ENCODE results near the gene UMODL1.

Gene UMODL1

GRCh38 chr21:42098957-42099505 is 27.9 kb downstream of the UMODL1 start:
- DNase-seq (ENCODE audit: low read depth in 1 of 2, low spot score in 1 of 2) = no peak
- Histone ChIP-seq H3K27me3 (ENCODE audit: insufficient read depth, poor library complexity, severe bottlenecking) (no peaks in the 10 kb centered on the region), H3K27ac (replicated peaks) (no peak overlapping the region), H3K4me3 (replicated peaks; ENCODE audit: insufficient read depth, low read length) (no peak overlapping the region)
- no peak for TF ChIP-seq POLR2AphosphoS5 (IDR thresholded peaks at IDR 0.05; ENCODE audit: low read depth)
- no peak for TF ChIP-seq GABPA (IDR thresholded peaks at IDR 0.05; ENCODE audit: low read depth)
- TF ChIP-seq, protein P1, sequence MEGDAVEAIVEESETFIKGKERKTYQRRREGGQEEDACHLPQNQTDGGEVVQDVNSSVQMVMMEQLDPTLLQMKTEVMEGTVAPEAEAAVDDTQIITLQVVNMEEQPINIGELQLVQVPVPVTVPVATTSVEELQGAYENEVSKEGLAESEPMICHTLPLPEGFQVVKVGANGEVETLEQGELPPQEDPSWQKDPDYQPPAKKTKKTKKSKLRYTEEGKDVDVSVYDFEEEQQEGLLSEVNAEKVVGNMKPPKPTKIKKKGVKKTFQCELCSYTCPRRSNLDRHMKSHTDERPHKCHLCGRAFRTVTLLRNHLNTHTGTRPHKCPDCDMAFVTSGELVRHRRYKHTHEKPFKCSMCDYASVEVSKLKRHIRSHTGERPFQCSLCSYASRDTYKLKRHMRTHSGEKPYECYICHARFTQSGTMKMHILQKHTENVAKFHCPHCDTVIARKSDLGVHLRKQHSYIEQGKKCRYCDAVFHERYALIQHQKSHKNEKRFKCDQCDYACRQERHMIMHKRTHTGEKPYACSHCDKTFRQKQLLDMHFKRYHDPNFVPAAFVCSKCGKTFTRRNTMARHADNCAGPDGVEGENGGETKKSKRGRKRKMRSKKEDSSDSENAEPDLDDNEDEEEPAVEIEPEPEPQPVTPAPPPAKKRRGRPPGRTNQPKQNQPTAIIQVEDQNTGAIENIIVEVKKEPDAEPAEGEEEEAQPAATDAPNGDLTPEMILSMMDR (IDR thresholded peaks at IDR 0.05; ENCODE audit: insufficient read depth, low read length) = no peak
- TF ChIP-seq, protein P2, sequence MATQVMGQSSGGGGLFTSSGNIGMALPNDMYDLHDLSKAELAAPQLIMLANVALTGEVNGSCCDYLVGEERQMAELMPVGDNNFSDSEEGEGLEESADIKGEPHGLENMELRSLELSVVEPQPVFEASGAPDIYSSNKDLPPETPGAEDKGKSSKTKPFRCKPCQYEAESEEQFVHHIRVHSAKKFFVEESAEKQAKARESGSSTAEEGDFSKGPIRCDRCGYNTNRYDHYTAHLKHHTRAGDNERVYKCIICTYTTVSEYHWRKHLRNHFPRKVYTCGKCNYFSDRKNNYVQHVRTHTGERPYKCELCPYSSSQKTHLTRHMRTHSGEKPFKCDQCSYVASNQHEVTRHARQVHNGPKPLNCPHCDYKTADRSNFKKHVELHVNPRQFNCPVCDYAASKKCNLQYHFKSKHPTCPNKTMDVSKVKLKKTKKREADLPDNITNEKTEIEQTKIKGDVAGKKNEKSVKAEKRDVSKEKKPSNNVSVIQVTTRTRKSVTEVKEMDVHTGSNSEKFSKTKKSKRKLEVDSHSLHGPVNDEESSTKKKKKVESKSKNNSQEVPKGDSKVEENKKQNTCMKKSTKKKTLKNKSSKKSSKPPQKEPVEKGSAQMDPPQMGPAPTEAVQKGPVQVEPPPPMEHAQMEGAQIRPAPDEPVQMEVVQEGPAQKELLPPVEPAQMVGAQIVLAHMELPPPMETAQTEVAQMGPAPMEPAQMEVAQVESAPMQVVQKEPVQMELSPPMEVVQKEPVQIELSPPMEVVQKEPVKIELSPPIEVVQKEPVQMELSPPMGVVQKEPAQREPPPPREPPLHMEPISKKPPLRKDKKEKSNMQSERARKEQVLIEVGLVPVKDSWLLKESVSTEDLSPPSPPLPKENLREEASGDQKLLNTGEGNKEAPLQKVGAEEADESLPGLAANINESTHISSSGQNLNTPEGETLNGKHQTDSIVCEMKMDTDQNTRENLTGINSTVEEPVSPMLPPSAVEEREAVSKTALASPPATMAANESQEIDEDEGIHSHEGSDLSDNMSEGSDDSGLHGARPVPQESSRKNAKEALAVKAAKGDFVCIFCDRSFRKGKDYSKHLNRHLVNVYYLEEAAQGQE (IDR thresholded peaks at IDR 0.05; ENCODE audit: insufficient replicate concordance, low read depth) = no peak
- no peak for TF ChIP-seq SPI1 (IDR thresholded peaks at IDR 0.05; ENCODE audit: borderline replicate concordance, low read depth)

- H3K27me3 ChIP-seq (ENCODE audit: insufficient read depth, poor library complexity, severe bottlenecking) = no peaks in the 10 kb centered on the region
Measured at GRCh38 chr21:42101246-42101645, 30.1 kb downstream of the UMODL1 start.

DNA sequence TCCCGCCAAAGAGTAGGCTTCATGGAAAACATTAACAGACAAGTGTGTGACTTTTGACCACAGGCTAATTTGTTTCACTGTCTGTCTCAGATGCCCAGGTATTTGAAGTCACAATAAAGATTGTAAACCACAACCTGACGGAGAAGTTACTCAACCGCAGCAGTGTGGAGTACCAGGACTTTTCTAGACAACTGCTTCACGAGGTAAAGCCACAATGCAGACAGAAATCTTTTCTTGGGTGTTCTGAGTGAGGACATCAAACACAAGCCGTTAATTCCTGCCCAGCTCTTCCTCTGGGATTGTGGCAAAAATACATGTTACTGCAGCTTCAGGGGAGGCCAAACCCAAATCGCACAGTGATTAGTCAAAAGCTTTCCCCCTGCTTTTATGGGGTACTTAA is 31.0 kb downstream of the UMODL1 start:
- DNase-seq (ENCODE audit: low read depth in 1 of 2, low spot score in 1 of 2) = no peak
- H3K4me3 ChIP-seq (replicated peaks; ENCODE audit: insufficient read depth, low read length) = no peak overlapping the region
- H3K27me3 ChIP-seq (ENCODE audit: insufficient read depth, poor library complexity, severe bottlenecking) = no peaks in the 10 kb centered on the region
- no peak overlapping the region for H3K27ac ChIP-seq (replicated peaks)
- TF ChIP-seq, protein P2 (IDR thresholded peaks at IDR 0.05; ENCODE audit: insufficient replicate concordance, low read depth) = no peak
- TF ChIP-seq, protein P1 (IDR thresholded peaks at IDR 0.05; ENCODE audit: insufficient read depth, low read length) = no peak
- TF ChIP-seq SPI1 (IDR thresholded peaks at IDR 0.05; ENCODE audit: borderline replicate concordance, low read depth) = no peak
- no peak for TF ChIP-seq POLR2AphosphoS5 (IDR thresholded peaks at IDR 0.05; ENCODE audit: low read depth)
- no peak for TF ChIP-seq GABPA (IDR thresholded peaks at IDR 0.05; ENCODE audit: low read depth)

More at GRCh38 chr21:42101246-42101645, 30.1 kb downstream of the UMODL1 start:
- TF ChIP-seq GABPA (IDR thresholded peaks at IDR 0.05; ENCODE audit: low read depth) (no peak), SPI1 (IDR thresholded peaks at IDR 0.05; ENCODE audit: borderline replicate concordance, low read depth) (no peak), POLR2AphosphoS5 (IDR thresholded peaks at IDR 0.05; ENCODE audit: low read depth) (no peak)
- TF ChIP-seq, protein P1 (IDR thresholded peaks at IDR 0.05; ENCODE audit: insufficient read depth, low read length) = no peak
- TF ChIP-seq, protein P2 (IDR thresholded peaks at IDR 0.05; ENCODE audit: insufficient replicate concordance, low read depth) = no peak
- H3K27ac ChIP-seq (replicated peaks) = no peak overlapping the region
- no peak overlapping the region for H3K4me3 ChIP-seq (replicated peaks; ENCODE audit: insufficient read depth, low read length)
- DNase-seq (ENCODE audit: low read depth in 1 of 2, low spot score in 1 of 2) = no peak
